GM18499 (cell line): Measurements from ENCODE around the gene ABCC1.
"Not testable (repeated sequence)": the region's sequence is repeated elsewhere in the genome, so short reads cannot be mapped to it uniquely, and the experiment has no call there.

Experiments used
- ATAC-seq: cut with Tn5 transposase; IDR thresholded peaks from one replicate; pipeline ENCODE4 v1.9.1; 2021; ENCODE audit warnings: moderate number of reproducible peaks; ENCODE audit not compliant: insufficient read depth, unreplicated experiment

ABCC1 gene

DNA sequence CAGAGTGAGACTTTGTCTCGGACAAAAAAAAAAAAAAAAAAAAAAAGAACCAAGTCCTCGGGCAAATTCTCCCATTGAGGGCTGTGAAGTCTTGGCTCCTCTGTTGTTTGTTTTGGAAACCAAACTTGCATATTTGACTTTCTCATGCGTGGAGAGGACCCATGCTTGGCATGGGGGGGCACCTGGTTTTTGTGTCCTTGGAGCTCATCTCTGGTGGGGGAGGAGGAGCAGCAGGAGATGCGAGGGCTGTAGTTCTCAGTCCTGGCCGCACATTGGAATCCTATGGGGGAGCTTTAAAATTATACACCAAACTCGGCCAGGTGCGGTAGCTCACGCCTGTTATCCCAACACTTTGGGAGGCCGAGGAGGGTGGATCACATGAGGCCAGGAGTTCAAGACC, 199.3 kb downstream of the ABCC1 start:
- no peak for ATAC-seq

DNA sequence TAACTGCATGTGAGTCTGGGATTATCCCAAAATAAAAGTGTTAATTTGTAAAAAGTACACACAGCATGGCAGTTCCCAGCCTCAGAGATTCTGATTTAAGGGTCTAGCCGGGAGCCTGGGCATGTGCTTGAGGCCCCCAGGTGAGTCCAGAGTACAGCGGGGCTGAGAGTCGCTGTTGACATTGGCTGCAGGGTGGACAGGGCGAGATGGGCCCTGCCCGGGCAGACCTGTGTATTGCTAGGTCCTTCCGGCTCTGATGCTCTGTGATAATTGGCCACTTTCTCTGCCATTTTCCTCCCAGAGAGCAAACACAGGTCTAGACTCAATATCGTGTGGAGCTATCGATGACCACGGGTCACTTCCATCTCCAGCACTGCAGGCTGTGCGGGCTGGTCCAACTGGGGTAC, 200.3 kb downstream of the ABCC1 start:
- ATAC-seq, result no peak

GRCh38 chr16:16150117-16150877, 200.9 kb downstream of the ABCC1 start:
- ATAC-seq, result no peak

- ATAC-seq, result no peak
Measured at GRCh38 chr16:16150878-16151152, 201.4 kb downstream of the ABCC1 start.

DNA sequence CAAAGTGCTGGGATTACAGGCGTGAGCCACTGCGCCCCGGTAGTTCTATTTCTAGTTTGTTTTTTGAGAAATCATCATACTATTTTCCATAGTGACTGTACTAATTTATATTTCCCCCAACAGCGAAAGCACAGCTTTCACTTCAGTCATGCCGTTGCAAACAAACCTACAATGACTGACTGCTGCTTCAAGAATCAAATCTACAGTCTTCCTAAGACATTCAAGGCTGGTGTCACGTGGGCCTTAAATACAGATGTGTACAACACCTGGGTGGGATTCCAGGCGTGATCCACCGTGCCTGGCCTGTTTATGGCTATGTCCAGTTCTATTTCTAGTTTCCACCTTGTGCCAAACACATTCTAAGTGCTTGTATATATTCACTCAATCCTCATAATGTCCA, 201.9 kb downstream of the ABCC1 start:
- ATAC-seq, result no peak

DNA sequence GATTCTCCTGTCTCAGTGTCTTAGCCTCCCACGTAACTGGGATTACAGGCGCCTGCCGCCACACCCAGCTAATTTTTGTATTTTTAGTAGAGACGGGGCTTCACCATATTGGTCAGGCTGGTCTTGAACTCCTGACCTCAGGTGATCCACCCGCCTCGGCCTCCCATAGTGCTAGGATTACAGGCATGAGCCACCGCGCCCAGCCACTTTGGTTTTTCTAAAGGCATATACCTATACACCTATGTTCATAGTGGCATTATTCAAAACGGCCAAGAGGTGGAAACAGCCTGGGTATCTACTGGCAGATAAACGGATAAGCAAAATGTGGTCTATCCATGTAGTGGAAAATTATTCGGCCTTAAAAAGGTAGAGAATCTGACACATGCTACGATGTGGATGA, 203.6 kb downstream of the ABCC1 start:
- ATAC-seq, result not testable (repeated sequence)

GRCh38 chr16:16154281-16154951, 205.0 kb downstream of the ABCC1 start:
- ATAC-seq, result no peak

DNA sequence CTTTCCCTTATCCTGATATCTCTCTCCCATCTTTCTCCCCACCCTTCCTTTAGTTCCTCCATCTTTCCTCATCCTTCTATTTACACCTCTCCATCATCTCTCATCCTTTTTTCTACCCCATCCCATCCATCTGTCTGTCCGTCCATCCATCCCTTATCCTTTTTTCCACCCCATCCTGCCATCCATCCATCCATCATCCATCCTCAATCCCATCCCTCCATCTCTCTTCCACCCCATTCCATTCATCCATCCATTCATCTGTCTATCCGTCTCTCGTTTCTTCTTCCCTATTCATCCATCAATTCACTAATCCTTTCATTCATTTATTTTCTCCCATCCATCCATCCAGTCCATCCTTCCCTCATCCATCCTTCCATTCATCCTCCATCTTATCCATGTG, 205.8 kb downstream of the ABCC1 start:
- ATAC-seq, result no peak

DNA sequence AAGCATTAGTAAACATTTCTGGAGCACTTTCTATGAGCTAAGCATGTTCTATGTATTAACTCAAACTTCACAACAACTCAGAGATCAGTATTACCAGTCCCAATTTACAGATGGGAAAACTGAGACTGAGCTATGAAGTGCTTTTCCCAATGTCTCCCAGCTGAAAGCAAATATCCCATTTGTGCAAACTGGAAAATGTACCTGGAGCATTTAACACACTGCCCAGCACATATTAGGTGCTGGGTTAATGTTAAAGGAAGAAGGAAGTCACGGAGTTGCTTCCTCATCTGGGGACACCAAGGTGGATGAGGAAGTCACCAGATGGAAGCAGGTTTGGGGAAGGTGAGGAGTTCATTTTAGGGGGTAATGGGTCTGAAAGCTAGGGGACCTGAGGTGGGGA, 207.8 kb downstream of the ABCC1 start:
- ATAC-seq, result no peak

- ATAC-seq, result no peak
Measured at GRCh38 chr16:16158082-16158658, 208.8 kb downstream of the ABCC1 start.

DNA sequence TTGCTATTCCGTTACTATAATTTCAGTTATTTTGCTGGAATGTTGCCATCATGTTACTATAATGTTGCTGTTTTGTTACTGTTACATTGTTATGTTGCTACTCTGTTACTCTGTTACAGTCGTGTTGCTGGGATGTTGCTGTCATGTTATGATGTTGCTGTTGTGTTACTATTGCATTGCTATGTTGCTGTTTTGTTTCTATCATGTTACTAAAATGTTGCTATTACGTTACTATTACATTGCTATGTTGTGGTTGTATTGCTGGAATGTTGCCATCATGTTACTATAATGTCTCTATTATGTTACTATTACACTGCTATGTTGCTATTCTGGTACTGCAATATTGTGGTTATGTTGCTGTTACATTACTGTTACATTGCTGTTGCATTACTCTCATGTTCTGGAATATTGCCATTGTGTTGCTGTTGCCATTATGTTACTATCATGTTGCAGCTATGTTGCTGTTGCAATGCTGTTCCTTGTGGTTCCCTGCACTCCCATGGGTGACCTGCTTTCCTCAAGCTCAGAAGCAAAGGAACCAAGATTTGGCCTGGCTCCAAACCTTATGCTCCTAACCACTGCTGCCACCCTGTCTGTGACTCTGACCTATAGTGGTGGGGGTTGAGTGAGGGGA, 209.4 kb downstream of the ABCC1 start:
- no peak for ATAC-seq

DNA sequence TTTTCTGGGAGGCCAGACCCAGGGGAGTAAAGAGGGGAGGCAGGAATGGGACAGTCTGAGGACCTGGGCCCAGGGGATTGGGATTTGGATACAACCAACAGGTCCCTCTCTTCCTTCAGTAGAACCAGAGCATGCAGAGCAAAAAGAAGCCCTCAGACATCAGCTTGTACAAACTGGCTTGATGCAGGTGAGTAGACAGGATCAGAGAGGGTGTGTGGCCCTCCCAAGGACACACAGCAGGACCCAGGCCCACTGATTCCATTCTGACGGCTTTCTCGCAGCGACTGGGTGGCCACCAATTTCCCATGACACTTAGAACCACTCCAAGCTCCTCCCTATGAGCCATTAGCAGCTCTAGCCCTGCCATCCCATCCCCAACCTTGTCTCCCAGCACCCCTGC, 210.2 kb downstream of the ABCC1 start:
- ATAC-seq, result no peak

DNA sequence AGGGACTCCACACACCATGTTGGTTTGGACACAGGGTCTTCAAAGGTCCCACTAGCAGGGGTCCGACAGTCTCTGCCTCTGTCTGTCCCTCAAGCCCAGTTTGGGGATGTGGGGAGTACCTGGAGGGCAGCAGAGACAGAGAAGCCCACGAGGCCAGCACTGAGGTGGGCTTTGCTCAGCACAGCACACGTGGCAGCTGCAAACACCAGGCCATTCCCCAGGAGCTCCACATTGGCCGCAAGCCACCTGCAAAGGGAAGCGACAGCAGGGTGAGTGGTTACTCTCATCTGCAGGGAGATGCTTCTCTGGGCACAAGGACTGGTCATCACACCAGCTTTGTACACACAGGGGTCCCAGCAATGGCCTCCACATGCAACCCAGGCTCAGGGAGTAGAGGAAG, 211.9 kb downstream of the ABCC1 start:
- ATAC-seq, result no peak

GRCh38 chr16:16161840-16162239, 212.4 kb downstream of the ABCC1 start:
- ATAC-seq, result not testable (repeated sequence)

- ATAC-seq, result no peak
Measured at GRCh38 chr16:16162591-16162990, 213.2 kb downstream of the ABCC1 start.

- ATAC-seq, result no peak
Measured at GRCh38 chr16:16163109-16163508, 213.7 kb downstream of the ABCC1 start.

DNA sequence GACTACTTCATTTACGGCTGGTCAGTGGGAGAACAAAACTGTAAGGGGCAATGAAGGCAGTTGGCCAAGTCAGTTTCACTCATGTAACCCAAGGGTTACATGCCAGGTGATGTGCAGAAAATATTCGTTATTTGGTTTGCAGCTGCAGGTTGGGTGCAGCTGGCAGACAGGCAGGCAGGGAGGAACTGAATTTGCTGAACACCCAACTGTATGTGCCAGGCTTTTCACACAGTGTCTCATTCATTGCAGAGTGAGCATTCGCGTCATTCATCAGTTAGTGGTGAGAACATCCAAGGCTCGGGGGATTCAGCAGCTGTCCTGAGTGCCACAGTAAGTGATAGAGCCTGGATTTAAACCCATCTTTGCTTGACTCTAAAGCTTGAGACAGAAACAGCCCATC, 214.2 kb downstream of the ABCC1 start:
- no peak for ATAC-seq

- no peak for ATAC-seq
Measured at GRCh38 chr16:16164243-16164642, 214.8 kb downstream of the ABCC1 start.

DNA sequence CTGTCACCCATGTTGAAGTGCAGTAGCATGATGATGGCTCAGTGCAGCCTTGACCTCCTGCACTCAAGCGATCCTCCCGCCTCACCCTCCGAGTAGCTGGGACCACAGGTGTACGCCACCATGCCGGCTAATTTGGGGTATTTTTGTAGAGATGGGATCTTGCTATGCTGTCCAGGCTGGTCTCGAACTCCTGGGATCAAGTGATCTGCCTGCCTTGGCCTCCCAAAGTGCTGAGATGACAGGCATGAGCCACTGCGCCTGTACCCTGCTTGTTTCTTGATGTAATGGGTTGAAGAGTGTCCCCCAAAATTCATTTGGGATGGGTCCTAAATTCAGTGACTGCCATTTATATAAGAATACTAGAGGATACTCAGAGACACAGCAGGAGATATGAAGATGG, 216.7 kb downstream of the ABCC1 start:
- ATAC-seq, result no peak

GRCh38 chr16:16166949-16167348, 217.5 kb downstream of the ABCC1 start:
- no peak for ATAC-seq

- no peak for ATAC-seq
Measured at GRCh38 chr16:16167927-16168326, 218.5 kb downstream of the ABCC1 start.
